Left lobe of liver (tissue), 2 donors: ENCODE data around the gene GRIA1. TPM values are rescaled to one million over a fixed set of nuclear protein-coding genes. Genes with fewer than 3 reads are reported as not detected.
"Not testable (repeated sequence)": the region's sequence is repeated elsewhere in the genome, so short reads cannot be mapped to it uniquely, and the experiment has no call there.

Source experiments
- ATAC-seq: fragments of 200-7000 bp; cut with Tn5 transposase; one replicate; pipeline ENCODE4 v1.9.1; 2020; ENCODE audit warnings: mild to moderate bottlenecking, moderate library complexity
- DNase-seq: peaks from one replicate; pipeline ENCODE4 v3.0.0-alpha.2; 2020; ENCODE audit warnings: low spot score
- total RNA-seq: library from RNA; stranded (reverse); gene quantifications from one replicate; pipeline ENCODE4 v1.2.1, GENCODE V29; 2021
- donor health status: DM: no; HTN: no; CAD: no; lungs with moderate emphysema.
- donor health status: DM: no; HTN: yes; CAD: no.

Gene GRIA1
- total RNA-seq, 1 donor from 2014 or later: not detected

GRCh38 chr5:153711755-153712154 lies 221.3 kb downstream of the GRIA1 start:
- DNase-seq: no peak
- ATAC-seq: no peak

DNA sequence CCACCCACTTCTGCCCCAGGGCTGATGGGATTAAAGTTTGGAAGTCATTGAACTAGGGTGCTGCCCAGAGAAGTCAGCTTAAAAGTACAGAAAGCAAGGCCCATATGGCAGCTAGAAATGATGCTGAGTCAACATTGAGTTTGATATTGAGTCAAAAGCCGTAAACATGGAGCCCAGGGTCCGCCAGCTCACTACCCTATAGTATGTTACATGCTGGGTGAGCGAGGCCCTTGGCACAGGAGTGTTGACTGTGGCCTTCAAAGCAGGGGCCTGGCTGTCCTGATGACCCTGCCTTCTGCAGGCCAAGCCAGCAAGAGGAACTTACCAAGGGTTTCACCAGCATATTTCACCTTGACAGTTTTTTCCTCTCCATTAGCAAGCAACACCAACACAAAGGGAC lies 222.5 kb downstream of the GRIA1 start:
- ATAC-seq: no peak
- no peak for DNase-seq

- DNase-seq (no peak), ATAC-seq (no peak)
Measured at GRCh38 chr5:153713943-153714342, 223.5 kb downstream of the GRIA1 start.

- no peak for DNase-seq
- no peak for ATAC-seq
Measured at GRCh38 chr5:153714798-153715197, 224.3 kb downstream of the GRIA1 start.

DNA sequence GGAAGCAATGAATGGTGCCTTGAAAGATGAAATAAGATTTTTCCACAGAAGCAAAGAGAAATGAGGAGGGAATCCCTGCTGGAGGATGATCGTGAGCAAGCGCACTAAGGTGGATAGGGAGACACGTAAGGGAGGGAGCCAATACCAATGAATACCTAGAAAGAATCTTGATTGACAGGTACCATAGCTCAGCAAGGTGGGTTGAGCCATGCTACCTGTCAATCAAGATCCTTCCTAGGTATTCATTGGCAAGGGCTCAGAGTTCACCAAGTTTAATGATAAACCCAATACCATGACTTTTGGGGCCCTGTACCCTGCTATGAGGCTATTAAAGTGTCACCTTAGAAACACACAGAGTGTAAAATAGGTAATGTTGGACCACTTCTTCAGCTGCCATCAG lies 226.8 kb downstream of the GRIA1 start:
- ATAC-seq (no peak), DNase-seq (no peak)

- ATAC-seq: no peak
- DNase-seq: no peak
Measured at GRCh38 chr5:153718713-153719112, 228.2 kb downstream of the GRIA1 start.

- no peak for ATAC-seq
Measured at GRCh38 chr5:153719324-153719723, 228.9 kb downstream of the GRIA1 start.

DNA sequence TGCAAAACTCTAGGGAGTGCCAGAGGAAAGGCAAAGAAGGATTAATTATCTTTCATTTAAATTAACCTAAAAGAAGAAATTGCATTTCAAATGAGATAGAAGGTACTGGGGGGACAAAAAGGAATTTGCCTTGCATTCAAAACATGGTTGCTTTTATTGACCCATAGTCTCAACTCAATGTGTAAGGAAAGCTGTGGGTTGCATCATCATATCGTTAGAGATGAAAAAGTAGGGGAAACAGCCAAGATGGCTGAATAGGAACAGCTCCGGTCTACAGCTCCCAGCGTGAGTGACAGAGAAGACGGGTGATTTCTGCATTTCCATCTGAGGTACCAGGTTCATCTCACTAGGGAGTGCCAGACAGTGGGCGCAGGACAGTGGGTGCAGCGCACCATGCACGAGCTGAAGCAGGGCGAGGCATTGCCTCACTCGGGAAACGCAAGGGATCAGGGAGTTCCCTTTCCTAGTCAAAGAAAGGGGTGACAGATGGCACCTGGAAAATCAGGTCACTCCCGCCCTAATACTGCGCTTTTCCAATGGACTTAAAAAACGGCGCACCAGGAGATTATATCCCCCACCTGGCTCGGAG lies 232.6 kb downstream of the GRIA1 start:
- ATAC-seq, DNase-seq: not testable (repeated sequence)

More at GRCh38 chr5:153719324-153719723, 228.9 kb downstream of the GRIA1 start:
- no peak for DNase-seq

GRCh38 chr5:153742060-153742459 lies 251.6 kb downstream of the GRIA1 start:
- ATAC-seq (no peak), DNase-seq (no peak)

GRCh38 chr5:153744751-153745150 lies 254.3 kb downstream of the GRIA1 start:
- no peak for ATAC-seq
- no peak for DNase-seq

DNA sequence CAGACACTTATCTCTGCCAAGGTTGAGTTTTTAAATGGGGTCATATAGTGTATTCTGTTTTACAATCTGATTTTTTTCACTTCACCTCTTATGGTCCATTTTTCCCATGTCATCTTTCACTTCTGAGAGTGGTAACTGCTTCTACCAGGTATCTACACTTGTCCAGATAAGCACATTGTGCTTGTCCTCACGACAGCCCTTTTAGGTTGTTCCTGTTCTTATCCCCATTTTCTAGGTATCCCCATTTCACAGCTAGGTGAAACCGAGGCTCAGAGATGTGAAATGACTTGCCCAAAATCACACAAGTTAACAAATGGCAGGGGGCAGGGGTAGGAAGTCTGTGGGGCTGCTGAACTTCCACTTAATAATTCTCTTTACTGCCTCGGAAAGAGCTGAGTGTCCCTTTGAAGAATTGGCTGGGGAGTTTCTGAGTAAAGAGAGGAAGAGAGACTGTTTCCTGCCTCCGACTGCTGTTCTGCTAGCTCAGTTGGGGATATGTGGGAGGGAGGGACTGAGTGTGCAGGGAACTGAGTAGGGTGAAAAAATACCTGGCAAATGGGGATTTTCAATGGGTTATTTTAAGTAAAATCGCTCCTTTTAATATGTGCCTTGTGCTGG lies 255.4 kb downstream of the GRIA1 start:
- ATAC-seq: no peak
- DNase-seq: no peak

GRCh38 chr5:153746440-153746839 lies 256.0 kb downstream of the GRIA1 start:
- DNase-seq (no peak), ATAC-seq (no peak)

DNA sequence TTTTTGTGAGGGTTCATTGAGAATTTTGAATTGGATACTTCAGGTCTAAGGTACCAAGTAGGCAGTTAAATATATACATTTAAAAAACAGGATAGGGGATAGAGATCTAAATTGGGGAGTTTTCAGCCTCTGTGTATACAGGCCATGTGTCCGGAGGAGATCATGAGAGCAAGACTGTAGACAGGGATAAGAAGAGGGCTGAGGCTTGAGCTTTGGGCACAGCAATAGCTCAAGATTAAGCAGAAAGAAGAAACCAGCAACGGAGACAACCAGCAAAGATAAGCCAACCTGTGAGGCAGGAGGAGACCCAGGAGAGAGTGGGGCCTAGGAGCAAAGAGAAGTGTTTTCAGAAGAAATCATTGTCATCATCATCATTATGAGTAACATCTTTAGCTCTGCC lies 258.4 kb downstream of the GRIA1 start:
- ATAC-seq: no peak
- no peak for DNase-seq

GRCh38 chr5:153749960-153750359 lies 259.5 kb downstream of the GRIA1 start:
- no peak for DNase-seq
- ATAC-seq: no peak

- no peak for DNase-seq
- ATAC-seq: no peak
Measured at GRCh38 chr5:153751251-153751650, 260.8 kb downstream of the GRIA1 start.

- ATAC-seq (no peak), DNase-seq (no peak)
Measured at GRCh38 chr5:153752890-153753289, 262.4 kb downstream of the GRIA1 start.

- DNase-seq (no peak), ATAC-seq (no peak)
Measured at GRCh38 chr5:153753645-153754432, 263.4 kb downstream of the GRIA1 start.

- ATAC-seq (no peak), DNase-seq (no peak)
Measured at GRCh38 chr5:153755913-153756500, 265.5 kb downstream of the GRIA1 start.

GRCh38 chr5:153756540-153756939 lies 266.1 kb downstream of the GRIA1 start:
- no peak for ATAC-seq

GRCh38 chr5:153765987-153766386 lies 275.5 kb downstream of the GRIA1 start:
- DNase-seq (no peak), ATAC-seq (no peak)

More at GRCh38 chr5:153756540-153756939, 266.1 kb downstream of the GRIA1 start:
- no peak for DNase-seq
